ENCODE results near the gene PTPRZ1. TPM values are rescaled to one million over a fixed set of nuclear protein-coding genes. Genes with fewer than 3 reads are reported as not detected.

PTPRZ1 gene
- total RNA-seq, 2 donors from 2014 or later = 1.4 to 4.4 TPM

DNA sequence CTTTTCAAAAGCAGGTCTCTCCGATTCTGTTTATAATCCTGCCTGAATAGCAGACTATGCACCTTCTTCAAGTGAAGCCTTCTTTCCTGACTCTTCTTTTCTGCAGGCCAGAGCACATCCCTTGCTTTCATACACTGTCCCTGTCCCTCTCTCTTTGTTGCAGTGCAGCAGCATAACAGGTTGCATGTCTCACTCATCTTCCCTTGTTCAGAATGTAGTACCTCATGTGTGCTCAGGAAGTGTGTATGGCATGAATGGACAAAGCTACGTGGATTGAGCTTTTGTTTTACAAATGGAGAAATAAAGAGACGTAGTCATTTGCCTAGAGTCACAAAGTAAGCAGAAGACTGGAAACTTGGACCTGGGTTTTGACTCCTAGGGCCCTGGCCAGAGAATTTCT, 68.0 kb downstream of the PTPRZ1 start:
- Histone ChIP-seq H3K4me3 (no peak overlapping the region), H3K9me3 (no peaks in the 10 kb centered on the region), H3K27ac (no peak overlapping the region), H3K36me3 (no peaks in the 10 kb centered on the region), H3K27me3 (replicated peaks; ENCODE audit: insufficient read depth) (no peaks in the 10 kb centered on the region), H3K4me1 (replicated peaks) (no peaks in the 10 kb centered on the region)
- intact Hi-C loops (cut with DNase I) = no loop called here
- WGBS = 42% methylated on average over 3 of the region's 3 CpGs
- TF ChIP-seq POLR2A (IDR thresholded peaks at IDR 0.05) = no peak
- TF ChIP-seq, protein P1, sequence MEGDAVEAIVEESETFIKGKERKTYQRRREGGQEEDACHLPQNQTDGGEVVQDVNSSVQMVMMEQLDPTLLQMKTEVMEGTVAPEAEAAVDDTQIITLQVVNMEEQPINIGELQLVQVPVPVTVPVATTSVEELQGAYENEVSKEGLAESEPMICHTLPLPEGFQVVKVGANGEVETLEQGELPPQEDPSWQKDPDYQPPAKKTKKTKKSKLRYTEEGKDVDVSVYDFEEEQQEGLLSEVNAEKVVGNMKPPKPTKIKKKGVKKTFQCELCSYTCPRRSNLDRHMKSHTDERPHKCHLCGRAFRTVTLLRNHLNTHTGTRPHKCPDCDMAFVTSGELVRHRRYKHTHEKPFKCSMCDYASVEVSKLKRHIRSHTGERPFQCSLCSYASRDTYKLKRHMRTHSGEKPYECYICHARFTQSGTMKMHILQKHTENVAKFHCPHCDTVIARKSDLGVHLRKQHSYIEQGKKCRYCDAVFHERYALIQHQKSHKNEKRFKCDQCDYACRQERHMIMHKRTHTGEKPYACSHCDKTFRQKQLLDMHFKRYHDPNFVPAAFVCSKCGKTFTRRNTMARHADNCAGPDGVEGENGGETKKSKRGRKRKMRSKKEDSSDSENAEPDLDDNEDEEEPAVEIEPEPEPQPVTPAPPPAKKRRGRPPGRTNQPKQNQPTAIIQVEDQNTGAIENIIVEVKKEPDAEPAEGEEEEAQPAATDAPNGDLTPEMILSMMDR (IDR thresholded peaks at IDR 0.05) = no peak
- no peak for TF ChIP-seq POLR2AphosphoS5 (IDR thresholded peaks at IDR 0.05)
- no peak for DNase-seq (ENCODE audit: low spot score)

DNA sequence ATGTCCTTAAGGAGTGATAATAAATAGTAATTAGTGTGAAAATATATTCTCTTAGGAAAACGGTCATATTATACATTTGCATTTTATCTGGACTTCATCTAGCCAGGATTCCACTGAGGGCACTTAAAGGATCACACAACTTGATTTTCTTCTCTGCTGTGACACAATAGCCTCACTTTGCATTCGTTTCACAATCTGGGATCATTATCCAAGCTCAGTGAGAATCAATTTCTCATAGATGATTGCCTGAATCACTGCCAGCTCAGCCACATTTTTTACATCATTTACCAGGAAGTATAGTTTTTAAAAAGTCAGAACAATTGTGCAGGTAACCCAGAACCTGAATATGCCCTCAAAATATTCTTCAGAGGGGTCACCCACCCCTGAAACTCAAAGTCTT, 68.9 kb downstream of the PTPRZ1 start:
- Histone ChIP-seq H3K4me3 (no peak overlapping the region), H3K27ac (no peak overlapping the region), H3K36me3 (no peaks in the 10 kb centered on the region), H3K27me3 (replicated peaks; ENCODE audit: insufficient read depth) (no peaks in the 10 kb centered on the region), H3K4me1 (replicated peaks) (no peaks in the 10 kb centered on the region), H3K9me3 (no peaks in the 10 kb centered on the region)
- intact Hi-C loops (cut with DNase I) = no loop called here
- WGBS = 28% methylated on average over 2 of the region's 2 CpGs
- TF ChIP-seq POLR2A (IDR thresholded peaks at IDR 0.05) (no peak), POLR2AphosphoS5 (IDR thresholded peaks at IDR 0.05) (no peak)
- TF ChIP-seq, protein P1 (IDR thresholded peaks at IDR 0.05) = no peak
- no peak for DNase-seq (ENCODE audit: low spot score)

DNA sequence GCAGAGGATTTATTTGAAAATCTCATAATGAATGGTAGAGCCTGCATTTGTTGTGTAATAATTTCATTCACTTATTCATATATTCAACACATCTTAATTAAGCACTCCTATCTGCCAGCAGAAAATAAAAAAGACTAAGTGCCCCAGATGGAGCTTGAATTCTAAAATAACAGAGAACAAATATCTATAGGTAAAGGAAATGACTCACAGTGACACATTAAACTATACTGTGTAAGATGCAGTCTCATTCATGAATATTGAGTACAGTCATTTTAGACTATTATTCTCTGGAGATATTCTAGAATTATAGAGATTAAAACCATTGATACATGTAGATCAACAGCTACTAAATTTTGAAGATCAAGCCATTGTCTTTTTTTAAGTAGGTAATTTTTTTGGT, 72.1 kb downstream of the PTPRZ1 start:
- intact Hi-C loops (cut with DNase I) = no loop called here
- no peak overlapping the region for H3K27ac ChIP-seq
- TF ChIP-seq POLR2AphosphoS5 (IDR thresholded peaks at IDR 0.05) (no peak), POLR2A (IDR thresholded peaks at IDR 0.05) (no peak)
- TF ChIP-seq, protein P1 (IDR thresholded peaks at IDR 0.05) = no peak
- no peaks in the 10 kb centered on the region for H3K9me3 ChIP-seq
- H3K4me1 ChIP-seq (replicated peaks) = no peaks in the 10 kb centered on the region
- DNase-seq (ENCODE audit: low spot score) = no peak
- H3K4me3 ChIP-seq = no peak overlapping the region
- H3K36me3 ChIP-seq = no peaks in the 10 kb centered on the region
- H3K27me3 ChIP-seq (replicated peaks; ENCODE audit: insufficient read depth) = no peaks in the 10 kb centered on the region

DNA sequence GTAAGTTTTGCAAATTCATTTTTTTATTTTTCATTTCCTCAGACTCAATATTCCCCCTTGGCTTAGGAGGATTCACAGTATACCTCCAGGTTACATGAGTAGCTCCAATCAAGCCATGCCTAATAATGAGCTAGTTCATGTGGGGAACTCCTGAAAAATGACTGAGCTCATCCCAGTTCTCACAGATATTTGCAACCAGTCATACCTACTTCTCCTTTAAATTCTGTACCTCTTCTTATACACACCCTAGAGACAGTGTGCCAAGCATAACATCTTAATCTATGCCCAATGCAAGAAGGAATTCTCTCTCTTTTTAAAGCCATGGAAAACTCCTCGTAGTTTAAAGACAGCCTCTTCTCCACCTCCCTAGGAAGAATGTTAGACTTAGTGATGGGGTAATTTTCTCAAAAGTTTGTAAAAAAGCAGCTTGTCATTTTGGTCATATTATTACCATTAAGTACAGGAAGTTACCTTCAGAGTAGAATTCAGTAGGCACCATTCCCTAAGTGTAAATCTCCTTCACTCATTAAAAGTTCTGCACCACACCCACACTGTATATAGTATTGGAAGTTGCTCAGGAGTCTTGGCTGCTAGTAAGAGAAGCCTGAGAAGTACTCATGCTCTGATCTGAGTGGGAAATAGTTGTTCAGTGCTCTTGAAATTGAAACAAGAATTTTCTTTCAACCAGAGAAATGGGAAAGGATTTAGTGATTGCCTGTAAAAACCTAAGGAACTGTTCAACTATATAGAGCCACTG, 72.7 kb downstream of the PTPRZ1 start:
- Histone ChIP-seq H3K4me1 (replicated peaks) (no peaks in the 10 kb centered on the region), H3K27me3 (replicated peaks; ENCODE audit: insufficient read depth) (no peaks in the 10 kb centered on the region), H3K4me3 (no peak overlapping the region), H3K27ac (no peak overlapping the region), H3K9me3 (no peaks in the 10 kb centered on the region), H3K36me3 (no peaks in the 10 kb centered on the region)
- intact Hi-C loops (cut with DNase I) = no loop called here
- no peak for DNase-seq (ENCODE audit: low spot score)
- WGBS = 60% methylated on average over 1 of the region's 1 CpG
- no peak for TF ChIP-seq POLR2AphosphoS5 (IDR thresholded peaks at IDR 0.05)
- no peak for TF ChIP-seq POLR2A (IDR thresholded peaks at IDR 0.05)
- TF ChIP-seq, protein P1 (IDR thresholded peaks at IDR 0.05) = no peak

DNA sequence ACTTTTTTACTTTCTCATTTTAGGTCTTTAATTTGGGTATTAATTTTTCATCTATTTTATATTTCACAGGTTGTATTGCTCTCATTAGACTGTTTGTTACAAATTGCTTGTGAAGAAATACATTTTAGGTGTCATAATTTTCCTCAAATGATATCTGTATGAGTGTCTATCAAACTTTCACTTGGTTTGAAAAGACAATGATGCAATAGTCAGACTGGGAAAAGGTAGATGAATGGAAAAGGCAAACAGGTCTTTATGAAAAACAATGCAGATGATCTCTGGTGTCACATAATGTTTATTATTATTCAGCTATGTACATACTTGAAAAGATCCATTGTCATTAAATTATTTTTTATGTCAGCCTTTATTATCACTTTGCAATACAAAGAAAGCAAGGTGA, 80.2 kb downstream of the PTPRZ1 start:
- Histone ChIP-seq H3K27ac (no peak overlapping the region), H3K36me3 (no peaks in the 10 kb centered on the region), H3K9me3 (no peaks in the 10 kb centered on the region), H3K4me3 (no peak overlapping the region), H3K27me3 (replicated peaks; ENCODE audit: insufficient read depth) (no peaks in the 10 kb centered on the region), H3K4me1 (replicated peaks) (no peaks in the 10 kb centered on the region)
- intact Hi-C loops (cut with DNase I) = no loop called here
- no peak for DNase-seq (ENCODE audit: low spot score)
- TF ChIP-seq POLR2A (IDR thresholded peaks at IDR 0.05) = no peak
- TF ChIP-seq, protein P1 (IDR thresholded peaks at IDR 0.05) = no peak
- no peak for TF ChIP-seq POLR2AphosphoS5 (IDR thresholded peaks at IDR 0.05)

All from prostate gland (tissue), 2 donors.